GM06990 (cell line): Measurements from ENCODE around the gene ORAI2.
A peak's percentile ranks its signal among the peaks of the same experiment; 100 is the strongest.

Experiments used
- DNase-seq: peaks from one replicate; pipeline ENCODE4 v3.0.0-alpha.2; 2011; ENCODE audit not compliant: insufficient read length; ENCODE audit errors: extremely low read depth
- H3K27me3 ChIP-seq: replicated peaks from 2 replicates; pipeline ENCODE4 v1.6.0; 2011; ENCODE audit warnings: low read length; ENCODE audit not compliant: control insufficient read depth, insufficient read depth
- H3K36me3 ChIP-seq: 2 replicates; pipeline ENCODE4 v1.5.1; 2011; ENCODE audit warnings: low read length; ENCODE audit not compliant: control insufficient read depth, insufficient read depth
- H3K4me3 ChIP-seq: replicated peaks from 2 replicates; pipeline ENCODE4 v1.5.1; 2011; ENCODE audit warnings: low read depth, mild to moderate bottlenecking, control low read depth, low read length
- CTCF ChIP-seq: IDR thresholded peaks from 2 replicates; pipeline ENCODE4 v1.5.1; 2011; ENCODE audit warnings: low read length, control low read depth, mild to moderate bottlenecking, inconsistent platforms; ENCODE audit not compliant: insufficient read depth, poor library complexity, severe bottlenecking

ORAI2 gene

GRCh38 chr7:102445674-102446071 lies 12.3 kb downstream of the ORAI2 start:
- no peak for DNase-seq
- TF ChIP-seq CTCF: no peak
- peaks cover 23% of the 10 kb centered on the region for H3K36me3 ChIP-seq
- H3K27me3 ChIP-seq: no peaks in the 10 kb centered on the region
- no peak overlapping the region for H3K4me3 ChIP-seq

- TF ChIP-seq CTCF: no peak
- Histone ChIP-seq H3K27me3 (no peaks in the 10 kb centered on the region), H3K4me3 (no peak overlapping the region), H3K36me3 (peaks cover 23% of the 10 kb centered on the region)
- no peak for DNase-seq
These were observed 13.2 kb downstream of the ORAI2 start for GRCh38 chr7:102446387-102447156.

GRCh38 chr7:102447311-102447710 lies 13.9 kb downstream of the ORAI2 start:
- no peaks in the 10 kb centered on the region for H3K27me3 ChIP-seq
- DNase-seq: no peak
- no peak for TF ChIP-seq CTCF
- peaks cover 23% of the 10 kb centered on the region for H3K36me3 ChIP-seq
- no peak overlapping the region for H3K4me3 ChIP-seq

GRCh38 chr7:102449136-102449535 lies 15.8 kb downstream of the ORAI2 start:
- DNase-seq: no peak
- Histone ChIP-seq H3K27me3 (no peaks in the 10 kb centered on the region), H3K36me3 (peaks cover 23% of the 10 kb centered on the region), H3K4me3 (no peak overlapping the region)
- no peak for TF ChIP-seq CTCF

GRCh38 chr7:102450242-102450641 lies 16.9 kb downstream of the ORAI2 start:
- DNase-seq: no peak
- H3K4me3 ChIP-seq: no peak overlapping the region
- peak; percentile 58 for TF ChIP-seq CTCF
- H3K36me3 ChIP-seq: peaks cover 23% of the 10 kb centered on the region
- H3K27me3 ChIP-seq: no peaks in the 10 kb centered on the region

- DNase-seq: no peak
- H3K4me3 ChIP-seq: no peak overlapping the region
- peaks cover 17% of the 10 kb centered on the region for H3K36me3 ChIP-seq
- no peaks in the 10 kb centered on the region for H3K27me3 ChIP-seq
- TF ChIP-seq CTCF: no peak
These were observed 18.1 kb downstream of the ORAI2 start for GRCh38 chr7:102451371-102452054.
